ENCODE results near the gene LPO.

The LPO gene

DNA sequence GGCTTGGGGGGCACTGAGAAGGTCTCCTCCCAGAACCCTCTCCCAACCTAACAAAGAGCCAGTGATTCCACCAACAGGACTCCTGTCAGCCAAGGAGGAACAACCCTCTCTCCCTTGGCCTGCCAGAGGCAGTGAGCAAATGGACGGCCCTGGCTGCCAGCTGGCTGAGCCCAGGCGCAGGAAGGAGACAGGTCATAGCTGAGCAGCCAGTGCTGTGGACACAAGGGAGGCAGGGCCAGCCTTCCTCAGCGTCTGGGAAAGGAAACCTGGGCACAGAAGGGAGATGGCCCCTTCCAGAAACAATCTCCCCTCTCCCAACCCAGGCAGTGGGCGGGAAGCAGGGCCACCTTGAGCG lies 40.3 kb downstream of the LPO start:
- no peak for DNase-seq (ENCODE audit: low read depth)

DNA sequence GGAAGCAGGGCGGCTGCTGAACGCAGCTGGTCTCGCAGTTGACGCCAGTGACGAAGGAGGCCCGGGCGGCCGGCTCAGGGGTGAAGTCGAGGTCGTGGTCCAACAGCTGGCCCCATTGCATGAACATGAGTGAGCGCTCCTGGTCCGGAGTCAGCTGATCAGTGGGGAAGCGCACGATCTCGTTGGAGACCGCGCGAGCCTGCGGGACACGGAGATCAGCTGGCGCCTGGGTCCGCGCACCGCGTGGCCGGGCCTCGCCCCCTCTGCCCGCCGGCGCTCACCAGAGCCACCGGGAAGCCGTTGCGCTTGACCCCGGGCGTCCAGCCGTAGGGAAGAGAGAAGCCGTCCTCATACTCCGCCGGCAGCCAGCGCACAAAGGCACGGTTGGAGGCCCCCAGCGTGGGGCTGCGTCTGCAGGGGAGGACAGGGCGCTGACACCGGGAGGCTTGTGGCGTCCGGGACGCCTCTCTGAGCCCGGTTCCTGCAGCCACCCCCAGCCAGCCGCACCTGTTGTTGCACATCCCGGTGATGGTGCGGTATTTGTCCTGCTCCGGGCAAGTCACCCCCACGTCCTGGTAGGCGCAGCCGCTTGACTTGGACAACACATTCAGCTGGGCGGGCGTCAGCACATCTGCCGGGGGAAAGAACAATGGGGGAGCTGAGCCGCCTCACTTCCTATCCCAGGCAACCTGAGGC lies 40.8 kb downstream of the LPO start:
- peak; percentile 10 for DNase-seq (ENCODE audit: low read depth)

DNA sequence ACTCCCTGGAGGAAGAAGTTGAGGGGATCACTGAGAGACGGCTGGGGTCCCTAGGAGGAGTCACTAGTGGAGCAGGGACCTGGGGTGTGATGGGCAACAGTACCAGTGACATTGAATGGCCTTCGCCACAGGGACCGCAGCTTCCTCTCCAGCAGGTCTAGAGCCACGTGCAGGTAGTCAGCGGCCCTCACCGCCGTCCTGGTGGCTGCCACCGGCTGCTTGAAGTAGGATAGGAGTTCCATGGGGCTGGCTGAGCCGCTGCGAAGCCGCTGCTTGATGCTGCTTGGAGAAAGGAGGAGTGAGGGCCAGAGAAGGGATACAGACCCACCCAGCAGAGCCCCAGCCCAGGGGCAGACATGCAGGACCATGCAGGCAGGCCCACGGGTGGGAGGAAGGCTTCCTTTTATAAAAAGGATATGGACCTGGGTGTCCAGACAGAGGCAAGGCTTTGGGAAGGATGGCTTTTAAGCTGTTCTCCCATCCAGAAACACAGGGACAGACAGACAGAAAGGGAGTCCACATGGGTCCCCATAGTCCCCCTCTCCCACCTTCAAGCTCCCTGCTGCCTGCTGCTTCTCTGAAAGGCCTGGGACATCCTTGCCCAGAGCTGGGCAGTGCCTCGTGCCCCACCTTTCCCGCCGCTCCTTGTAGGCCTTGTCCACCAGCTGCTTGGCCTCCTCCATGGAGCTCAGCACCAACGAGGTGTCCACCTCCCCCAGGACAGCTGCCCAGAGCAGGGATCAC lies 41.5 kb downstream of the LPO start:
- no peak for DNase-seq (ENCODE audit: low read depth)

DNA sequence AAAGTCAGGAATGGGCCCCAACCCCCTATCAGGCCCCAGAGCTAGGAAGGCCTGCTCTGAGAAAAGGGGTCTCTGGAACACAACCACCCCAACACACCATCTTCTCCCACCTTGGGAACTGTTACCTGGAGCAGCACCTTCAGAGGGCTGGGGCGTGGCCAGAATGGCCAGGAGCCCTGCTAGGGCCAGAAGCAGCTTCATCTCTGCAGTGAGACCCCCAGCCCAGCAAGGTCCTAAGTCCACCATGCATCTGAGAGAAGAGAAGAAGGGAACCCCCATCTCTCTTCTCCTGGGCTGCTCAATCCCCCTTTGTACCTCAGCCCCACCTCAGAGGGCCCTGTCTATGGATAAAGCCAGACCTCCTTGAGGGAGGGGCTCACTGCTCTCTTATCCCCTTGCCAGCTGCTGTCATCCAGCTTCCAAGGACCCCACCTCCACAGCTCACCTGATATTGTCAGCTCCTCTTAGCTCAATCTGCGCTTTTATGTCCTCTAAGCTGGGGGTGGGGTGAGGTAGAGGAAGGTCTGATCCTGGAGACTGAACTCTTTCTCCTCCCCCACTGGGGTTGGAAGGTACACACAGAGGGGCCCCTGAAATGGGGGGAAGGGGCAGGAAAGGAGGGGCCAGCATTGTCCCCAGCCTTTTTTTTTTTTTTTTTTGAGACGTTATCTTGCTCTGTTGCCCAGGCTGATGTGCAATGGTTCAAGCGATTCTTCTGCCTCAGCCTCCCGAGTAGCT lies 42.3 kb downstream of the LPO start, which contains the start of gene MPO:
MPO (minus strand) TSS at position 456 of the 738 bp plus-strand sequence; CDS start at position 279, 177 bp downstream.
- DNase-seq (ENCODE audit: low read depth): no peak

DNA sequence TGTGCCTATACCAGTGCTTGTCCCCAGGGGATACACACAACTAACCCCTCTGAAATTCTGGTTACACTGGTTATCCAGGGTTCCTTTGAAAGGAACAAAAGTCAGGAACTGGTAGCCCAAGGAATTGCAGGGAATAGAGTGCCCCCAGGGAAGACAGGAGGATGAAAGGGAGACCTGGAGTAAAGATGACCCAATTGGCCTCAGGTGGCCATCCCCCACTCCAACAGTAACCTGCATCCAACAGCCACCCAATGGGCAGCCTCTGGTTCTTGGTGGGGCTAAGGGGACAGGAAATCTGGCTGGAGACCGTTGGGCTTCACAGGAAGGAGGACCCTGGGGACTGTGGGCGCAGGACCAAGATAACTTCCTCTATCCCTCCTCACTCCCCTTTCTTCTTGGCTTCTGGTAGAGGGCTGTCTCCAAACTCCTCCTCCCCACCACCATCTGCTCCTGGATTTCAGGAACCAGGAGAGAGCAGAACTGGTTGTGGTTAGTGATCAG lies 43.2 kb downstream of the LPO start:
- DNase-seq (ENCODE audit: low read depth): no peak

DNA sequence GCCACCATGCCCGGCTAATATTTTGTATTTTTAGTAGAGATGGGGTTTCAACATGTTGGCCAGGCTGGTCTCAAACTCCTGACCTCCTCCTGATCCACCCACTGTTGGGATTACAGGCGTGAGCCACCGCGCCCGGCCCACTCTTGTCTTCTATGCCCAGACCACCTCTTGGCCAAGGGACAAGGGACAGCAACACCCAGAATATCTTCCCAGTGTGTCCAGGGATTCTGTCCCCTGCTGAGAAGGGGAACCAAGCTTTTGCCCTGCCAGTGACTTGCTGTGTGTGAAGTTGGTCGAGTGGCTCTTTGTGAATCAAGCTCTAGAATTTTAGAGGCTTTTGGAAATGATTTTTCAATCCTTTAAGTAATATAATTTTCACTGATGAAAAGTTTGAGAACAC lies 44.1 kb downstream of the LPO start:
- no peak for DNase-seq (ENCODE audit: low read depth)

DNA sequence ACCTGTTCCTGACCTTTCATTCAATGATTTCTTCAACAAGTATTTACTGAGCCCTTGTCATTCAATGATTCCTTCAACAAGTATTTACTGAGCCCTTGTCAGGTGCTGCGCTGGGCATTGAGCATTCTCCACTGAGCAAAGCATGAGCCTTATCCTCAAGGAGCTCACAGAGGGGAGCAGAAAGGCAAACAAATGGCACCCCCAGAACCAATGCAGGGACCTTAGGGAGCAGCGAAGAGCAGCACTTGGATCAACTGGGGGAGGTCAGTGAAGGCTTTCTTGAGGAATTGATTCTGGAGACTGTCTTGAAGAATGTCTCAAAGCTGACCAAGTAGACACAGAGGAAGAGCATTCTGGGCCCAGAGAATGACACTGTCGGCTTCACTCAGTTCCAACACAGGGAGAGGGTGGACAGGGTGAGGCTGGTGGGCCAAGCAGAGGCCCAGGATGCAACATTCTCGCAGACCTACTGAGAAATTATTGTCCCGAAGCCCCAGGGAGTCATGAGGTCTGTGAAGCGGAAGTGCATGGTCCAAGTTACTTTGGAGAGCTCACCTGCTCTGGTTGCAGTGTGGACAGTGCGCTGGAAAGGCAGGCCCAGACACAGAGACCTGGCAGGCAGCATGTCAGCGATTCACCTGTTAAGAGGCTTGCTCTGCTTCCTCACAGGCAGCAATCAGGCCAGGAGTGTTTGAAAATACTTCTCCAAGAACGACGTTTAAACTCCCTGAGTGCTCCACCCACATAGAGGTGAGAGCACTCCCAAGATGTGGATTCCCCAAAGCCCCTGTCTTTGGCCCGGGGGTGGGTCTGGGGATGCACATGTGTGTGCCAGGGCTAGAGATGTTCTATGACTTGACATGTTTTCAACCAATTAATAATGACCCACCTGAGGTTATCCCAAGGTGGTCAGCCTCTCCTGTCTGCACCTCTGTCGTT lies 45.6 kb downstream of the LPO start:
- DNase-seq (ENCODE audit: low read depth): no peak

DNA sequence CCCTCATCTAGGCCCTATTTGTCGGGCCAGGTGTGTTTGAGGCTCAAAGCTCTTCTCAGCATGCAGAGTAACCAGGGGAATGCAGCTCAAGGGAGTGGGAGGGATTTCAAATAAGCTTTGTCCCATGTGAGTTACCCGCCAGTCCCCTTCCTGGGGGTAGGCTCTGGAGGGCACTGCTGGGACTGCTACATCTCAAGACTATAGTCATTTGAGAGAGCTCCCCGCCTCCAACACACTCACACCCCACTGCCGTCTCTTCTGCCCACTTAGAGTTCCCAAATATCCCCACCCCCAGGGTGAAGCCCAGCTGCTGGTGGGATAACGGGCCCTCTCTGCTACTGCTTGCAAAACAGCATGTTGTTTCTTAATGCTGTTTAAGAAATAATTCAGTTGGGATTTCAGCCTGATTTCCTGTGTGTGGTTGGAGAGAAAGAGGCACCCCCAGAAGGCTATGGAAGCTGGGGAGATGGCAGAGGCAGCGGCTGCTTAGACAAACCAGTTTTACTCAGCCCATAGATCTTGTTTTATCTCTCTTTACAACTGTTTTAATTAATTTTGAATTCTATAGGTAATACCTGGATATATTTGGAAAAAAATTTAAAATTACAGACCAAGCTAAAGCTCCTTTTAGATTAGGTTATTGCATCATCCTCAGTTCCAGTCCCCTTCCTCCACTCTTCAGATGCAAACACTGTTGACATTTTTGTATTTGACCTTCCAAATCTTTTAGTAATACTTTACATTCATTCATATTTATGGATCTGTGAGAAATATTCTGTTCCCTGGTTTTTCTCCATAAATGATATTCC lies 46.4 kb downstream of the LPO start:
- no peak for DNase-seq (ENCODE audit: low read depth)

DNA sequence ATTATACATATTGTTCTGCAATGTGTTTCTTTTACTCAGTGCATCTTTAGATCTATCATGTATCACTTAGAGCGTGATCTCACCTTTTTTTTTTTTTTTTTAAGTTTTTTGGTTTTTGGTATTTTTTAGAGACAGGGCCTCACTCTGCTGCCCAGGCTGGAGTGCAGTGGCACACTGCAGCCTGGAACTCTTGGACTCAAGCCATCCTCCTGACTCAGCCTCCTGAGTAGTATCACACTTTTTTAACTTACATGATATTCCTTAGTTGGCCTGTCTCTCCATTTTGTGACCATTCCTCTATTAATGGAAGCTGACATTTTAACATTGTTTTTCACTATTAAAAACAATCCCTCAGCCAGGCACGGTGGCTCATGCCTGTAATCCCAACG lies 47.0 kb downstream of the LPO start:
- no peak for DNase-seq (ENCODE audit: low read depth)

DNA sequence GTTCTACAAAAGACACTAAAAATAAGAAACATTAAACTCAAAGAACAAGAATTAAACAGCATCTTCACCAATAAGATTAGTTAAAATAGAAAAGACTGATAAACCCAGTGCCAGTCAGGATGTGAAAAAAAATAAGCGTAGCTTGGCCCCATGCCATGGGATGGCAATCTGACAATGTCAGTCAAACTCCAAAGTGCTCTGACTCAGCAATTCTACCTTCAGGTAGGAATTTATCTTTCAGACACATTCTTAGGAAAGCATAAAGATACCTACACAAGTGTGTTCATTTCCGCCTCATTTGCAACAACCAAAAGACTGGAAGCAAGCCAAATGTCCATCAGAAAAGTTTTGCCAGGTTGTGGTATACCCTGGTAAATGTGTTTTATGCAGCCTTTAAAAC lies 51.5 kb downstream of the LPO start:
- DNase-seq (ENCODE audit: low read depth): no peak

DNA sequence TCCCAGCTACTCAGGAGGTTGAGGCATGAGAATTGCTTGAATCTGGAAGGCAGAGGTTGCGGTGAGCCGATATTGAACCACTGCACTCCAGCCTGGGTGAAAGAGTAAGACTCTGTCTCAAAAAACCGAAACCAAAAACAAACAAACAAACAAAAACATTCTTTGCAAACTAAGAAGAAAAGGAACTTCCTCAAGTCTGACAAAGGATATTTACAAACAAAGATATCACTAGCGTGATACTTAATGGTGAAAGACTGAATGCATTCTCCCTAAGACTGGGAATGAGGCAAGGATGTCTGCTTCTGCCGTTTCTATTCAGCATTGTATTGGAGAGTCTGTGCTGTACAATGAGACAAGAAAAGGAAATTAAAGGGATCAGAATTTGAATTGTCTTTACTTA lies 52.9 kb downstream of the LPO start:
- no peak for DNase-seq (ENCODE audit: low read depth)

DNA sequence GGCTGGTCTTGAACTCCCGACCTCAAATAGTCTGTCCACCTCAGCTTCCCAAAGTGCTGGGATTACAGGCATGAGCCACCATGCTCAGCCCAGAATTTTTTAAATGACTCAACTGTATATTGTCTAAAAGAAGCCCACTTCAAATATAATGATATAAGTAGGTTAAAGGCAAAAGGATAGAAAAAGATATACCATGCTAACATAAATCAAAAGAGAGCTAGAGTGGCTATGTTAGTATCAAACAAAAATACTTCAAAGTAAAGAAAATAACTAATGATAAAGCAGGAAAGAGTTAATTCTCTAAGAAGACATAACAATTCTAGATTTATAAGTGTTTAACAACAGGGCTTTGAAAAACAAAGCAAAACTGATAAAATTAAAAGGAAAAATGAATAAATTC lies 55.6 kb downstream of the LPO start:
- DNase-seq (ENCODE audit: low read depth): no peak

DNA sequence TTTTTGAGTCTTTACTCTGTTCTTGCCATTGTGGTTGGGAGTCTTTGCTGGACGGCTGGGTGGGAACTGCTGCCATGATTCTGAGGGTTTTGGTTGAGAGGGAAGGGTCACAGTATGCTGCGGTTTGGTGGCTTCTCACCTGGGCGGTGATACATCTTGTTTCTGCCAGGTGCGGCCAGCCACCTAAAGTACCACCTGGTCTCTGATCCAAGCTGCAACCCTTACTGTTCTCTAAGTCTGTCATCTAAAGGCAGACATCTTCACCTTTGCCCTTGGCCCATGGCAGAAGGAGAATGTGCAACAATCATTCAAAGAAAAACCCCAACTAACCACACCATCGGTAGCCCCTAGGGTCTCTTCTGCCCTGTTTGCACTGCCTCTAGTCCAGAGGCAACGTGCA lies 62.0 kb downstream of the LPO start:
- no peak for DNase-seq (ENCODE audit: low read depth)

DNA sequence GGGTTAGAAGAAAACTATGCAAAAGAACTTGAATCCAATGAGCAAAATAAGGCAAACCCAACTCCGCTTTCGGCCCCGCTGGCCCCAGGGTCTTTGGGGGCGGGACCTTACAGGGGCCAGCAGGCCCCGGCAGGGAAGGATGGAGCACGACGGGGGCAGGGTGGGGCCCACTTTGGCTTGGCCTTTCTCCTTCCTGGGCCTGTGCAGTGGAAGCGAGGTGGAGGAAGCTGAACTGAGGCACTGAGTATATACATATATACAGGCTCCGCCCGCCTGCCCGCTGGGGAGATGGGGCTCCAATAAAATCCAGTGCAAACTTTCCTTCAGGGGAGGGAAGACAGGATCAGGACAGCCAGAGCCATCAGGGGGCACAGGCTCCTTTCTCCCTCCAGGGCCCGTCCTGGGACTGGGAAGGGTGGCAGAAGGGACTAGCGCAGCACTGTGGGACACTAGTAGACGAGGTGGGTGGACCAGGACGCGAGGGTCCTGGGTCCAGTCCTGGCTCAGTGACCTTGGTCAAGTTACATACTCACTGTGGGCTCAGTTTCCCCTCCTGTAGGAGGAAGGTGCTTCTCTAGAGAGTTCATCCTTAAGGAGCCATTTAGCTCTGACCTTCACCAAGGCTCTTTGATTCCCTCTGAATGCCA lies 63.2 kb downstream of the LPO start:
- no peak for DNase-seq (ENCODE audit: low read depth)

DNA sequence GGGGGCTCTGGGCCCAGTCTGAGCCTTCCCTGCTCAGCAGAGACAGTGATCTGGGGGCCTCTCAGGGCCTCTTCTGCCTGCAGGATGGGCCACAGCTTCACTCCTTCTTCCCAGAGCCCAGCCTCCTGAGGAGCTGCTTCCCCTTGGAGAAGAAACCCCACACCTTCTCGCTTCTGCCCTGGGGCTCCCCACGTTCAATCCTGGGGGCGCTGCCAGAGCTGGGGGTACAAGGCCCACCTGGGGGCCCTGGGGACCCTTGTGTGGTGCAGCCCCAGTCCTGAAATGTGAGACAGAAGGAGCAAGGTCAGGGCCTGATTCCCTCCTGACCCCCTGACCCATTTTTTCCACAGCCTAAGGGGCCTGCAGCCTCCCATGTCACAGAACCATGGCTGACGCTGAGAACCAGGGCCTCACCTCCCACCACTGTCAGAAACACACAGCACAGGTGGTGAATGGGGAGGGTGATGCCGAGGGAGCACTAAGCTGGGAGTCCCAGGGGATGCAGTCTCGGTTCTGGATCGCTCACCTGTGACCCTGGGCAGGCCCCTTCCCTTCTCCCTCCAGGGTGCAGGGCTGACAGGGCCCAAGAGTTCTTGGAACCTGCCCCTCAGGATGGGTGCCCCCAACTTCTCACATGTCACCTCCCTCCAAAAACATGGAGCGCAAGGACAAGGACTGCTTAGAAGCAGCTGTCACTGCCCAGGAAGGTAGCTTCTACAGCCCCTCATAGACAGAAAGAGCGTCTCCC lies 64.0 kb downstream of the LPO start:
- DNase-seq (ENCODE audit: low read depth): no peak

DNA sequence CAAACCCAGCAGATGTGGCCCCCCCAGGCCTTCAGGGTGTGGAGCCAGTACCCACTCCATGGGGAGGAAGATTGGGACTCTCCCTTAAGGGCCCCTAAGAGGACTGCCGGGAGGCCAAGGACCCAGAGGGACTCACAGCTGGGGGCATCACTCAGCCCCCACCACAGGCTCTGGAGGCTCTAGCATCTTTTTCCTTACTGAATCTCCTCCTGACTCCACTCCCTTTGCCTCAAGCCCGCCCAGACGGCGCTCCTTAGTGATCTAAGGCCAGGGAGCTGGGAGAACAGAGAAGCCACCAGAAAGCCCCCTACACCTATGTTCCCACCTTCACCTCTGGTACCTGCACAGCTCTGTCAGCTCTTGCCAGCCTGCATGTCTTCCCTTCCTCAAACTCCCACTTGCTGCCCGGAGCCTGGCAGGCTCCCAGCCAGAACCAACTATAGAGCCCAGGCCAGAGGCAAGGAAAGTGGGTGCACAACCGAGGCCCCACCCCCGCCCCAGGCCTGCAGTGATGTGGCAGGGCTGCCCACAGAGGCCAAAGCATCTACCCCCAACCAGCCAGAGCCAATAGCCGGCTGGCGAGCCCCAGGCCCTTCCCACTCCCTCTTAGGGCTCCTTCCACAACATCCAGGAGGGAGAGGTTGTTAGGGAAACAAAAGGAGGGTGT lies 64.7 kb downstream of the LPO start:
- no peak for DNase-seq (ENCODE audit: low read depth)

DNA sequence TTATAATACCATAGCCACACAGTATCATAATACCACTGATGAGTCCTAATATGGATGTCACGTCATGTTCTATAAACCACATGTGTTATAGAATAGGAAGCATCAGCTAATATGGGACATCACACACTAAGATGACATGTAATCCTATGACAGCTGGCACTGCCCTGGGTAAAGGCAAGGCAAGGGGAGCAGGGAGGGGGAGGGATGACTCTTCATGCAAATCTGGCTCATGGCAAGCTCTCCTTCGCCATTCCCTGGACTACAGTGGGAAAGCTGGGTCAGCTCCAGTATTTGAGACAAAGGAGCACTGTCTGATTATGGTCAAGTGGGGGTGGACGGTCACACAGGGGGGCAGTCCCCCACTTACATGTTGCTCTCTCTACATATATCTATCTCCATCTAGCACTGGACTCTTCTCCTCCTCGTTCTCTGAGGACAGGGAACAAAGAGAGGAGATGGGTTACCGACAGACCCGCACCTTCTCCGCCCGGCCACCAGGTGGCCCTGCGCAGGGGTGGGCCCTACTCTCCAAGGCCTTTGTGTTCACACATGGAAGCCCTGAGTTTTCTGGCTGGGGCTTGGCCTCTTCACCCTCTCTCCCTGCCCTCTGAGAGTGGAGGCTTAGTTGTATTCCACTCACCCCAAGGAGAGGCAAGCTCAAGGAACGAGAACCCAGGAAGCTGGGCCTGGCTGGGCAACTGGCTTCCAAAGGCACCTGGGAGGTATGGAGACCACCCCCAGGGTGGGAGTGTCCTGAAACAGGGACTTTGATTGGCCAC lies 65.8 kb downstream of the LPO start:
- no peak for DNase-seq (ENCODE audit: low read depth)

DNA sequence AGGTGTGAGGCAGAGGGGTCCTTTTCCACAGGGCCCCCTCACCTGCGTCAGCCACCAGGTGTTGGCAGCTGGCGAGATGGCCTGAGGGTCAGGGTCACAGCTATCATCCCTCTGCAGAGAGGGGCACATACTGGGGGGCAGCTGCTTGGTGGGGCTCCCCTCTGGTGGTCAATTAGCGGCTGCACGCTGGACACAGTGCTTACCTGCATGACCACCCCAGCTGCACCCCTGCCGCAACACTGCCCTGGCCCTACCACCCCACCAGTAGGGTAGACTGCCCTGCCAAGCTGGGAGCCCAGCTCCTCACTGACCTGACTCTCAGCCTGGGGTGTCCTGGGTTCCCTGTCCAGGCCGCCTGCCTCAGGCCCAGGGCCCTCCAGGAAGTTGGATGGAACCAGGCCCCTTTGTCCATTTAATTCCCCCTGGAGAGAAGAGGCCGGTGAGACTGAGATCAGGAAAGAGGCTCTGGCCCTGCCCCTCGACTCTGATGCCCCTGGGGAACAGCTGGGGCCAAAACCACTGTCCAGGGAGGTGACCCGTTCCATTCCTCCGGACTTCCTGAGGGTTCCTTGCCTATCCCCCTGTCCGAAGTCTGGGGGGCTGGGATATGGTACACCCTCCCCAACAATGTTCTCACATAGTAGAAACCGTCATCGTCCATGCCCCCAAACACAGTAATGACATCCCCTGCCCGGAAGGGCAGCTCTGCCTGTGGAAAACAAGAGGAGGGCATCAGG lies 66.5 kb downstream of the LPO start:
- no peak for DNase-seq (ENCODE audit: low read depth)

All from non-pigmented ciliary epithelial cell (primary cell).